Transverse colon (tissue), 4 donors: ENCODE measurements around the gene C19orf53.
"Not testable (repeated sequence)": the region's sequence is repeated elsewhere in the genome, so short reads cannot be mapped to it uniquely, and the experiment has no call there.

ENCODE experiments used
- CTCF ChIP-seq, 5 experiments: fragments of 200-600 bp in 3 of 5; fragments of 450-650 bp in 2 of 5; sonication (generic) in 3 of 5; IDR thresholded peaks; 1 replicate in 2 of 5; 2 replicates in 3 of 5; pipeline ENCODE4 v1.5.1; 2016 to 2017; ENCODE audit warnings: antibody characterized with exemption in 5 of 5, inconsistent platforms in 3 of 5, mild to moderate bottlenecking in 2 of 5, moderate library complexity in 1 of 5
- EP300 ChIP-seq: sonication (generic); formaldehyde crosslinking; IDR thresholded peaks from one replicate; pipeline ENCODE4 v1.6.1; 2017; ENCODE audit warnings: antibody characterized with exemption, low read depth
- POLR2A ChIP-seq: fragments of 450-650 bp; IDR thresholded peaks from one replicate; pipeline ENCODE4 v1.6.1; 2016; ENCODE audit warnings: antibody characterized with exemption, mild to moderate bottlenecking, moderate library complexity
- POLR2AphosphoS5 ChIP-seq, 3 donors: sonication (generic); formaldehyde crosslinking; IDR thresholded peaks; one replicate each; pipeline ENCODE4 v1.6.1; 2016; ENCODE audit warnings: antibody characterized with exemption in 3 of 3

DNA sequence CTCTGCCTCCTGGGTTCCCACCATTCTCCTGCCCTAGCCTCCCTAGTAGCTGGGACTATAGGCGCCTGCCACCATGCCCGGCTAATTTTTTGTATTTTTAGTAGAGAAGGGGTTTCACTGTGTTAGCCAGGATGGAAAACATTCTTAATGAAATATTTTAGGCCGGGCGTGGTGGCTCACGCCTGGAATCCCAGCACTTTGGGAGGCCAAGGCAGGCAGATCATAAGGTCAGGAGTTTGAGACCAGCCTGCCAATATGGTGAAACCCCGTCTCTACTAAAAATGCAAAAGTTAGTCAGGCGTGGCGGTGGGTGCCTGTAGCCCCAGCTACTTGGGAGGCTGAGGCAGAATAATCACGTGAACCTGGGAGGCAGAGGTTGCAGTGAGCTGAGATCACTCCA, 19.1 kb downstream of the C19orf53 start:
- not testable (repeated sequence) for TF ChIP-seq POLR2A; CTCF (IDR thresholded peaks at IDR 0.05); EP300; POLR2AphosphoS5 (IDR thresholded peaks at IDR 0.05)
